DOHH2 (cell line): ENCODE data around the gene IFT81.

Experiments
- H3F3A ChIP-seq: fragments of 200-600 bp; sonication (generic), shearing (Covaris generic); 2 replicates; pipeline ENCODE4 v1.6.0; 2016; ENCODE audit warnings: antibody characterized with exemption, mild to moderate bottlenecking; ENCODE audit not compliant: control insufficient read depth, insufficient read depth
- H3K27ac ChIP-seq: fragments of 200-600 bp; sonication (generic); 2 replicates; pipeline ENCODE4 v1.5.1; 2014; ENCODE audit warnings: low read depth, mild to moderate bottlenecking, low read length, moderate library complexity
- H3K27me3 ChIP-seq: fragments of 200-600 bp; sonication (generic); 2 replicates; pipeline ENCODE4 v1.6.1; 2014; ENCODE audit warnings: mild to moderate bottlenecking, low read length, mixed read lengths; ENCODE audit not compliant: control insufficient read depth
- H3K36me3 ChIP-seq: fragments of 200-600 bp; sonication (generic); 2 replicates; pipeline ENCODE4 v1.6.1; 2014; ENCODE audit warnings: mild to moderate bottlenecking, low read length, moderate library complexity, mixed read lengths; ENCODE audit not compliant: control insufficient read depth
- H3K4me1 ChIP-seq: fragments of 200-600 bp; sonication (generic); 2 replicates; pipeline ENCODE4 v1.6.1; 2014; ENCODE audit warnings: mild to moderate bottlenecking, low read length, mixed read lengths; ENCODE audit not compliant: control insufficient read depth
- H3K4me2 ChIP-seq: fragments of 200-600 bp; sonication (generic); 2 replicates; pipeline ENCODE4 v1.6.0; 2014; ENCODE audit warnings: mild to moderate bottlenecking, low read length, moderate library complexity
- H3K4me3 ChIP-seq: fragments of 200-600 bp; sonication (generic); 2 replicates; pipeline ENCODE4 v1.5.1; 2014; ENCODE audit warnings: mild to moderate bottlenecking, low read length, mixed read lengths
- H3K79me2 ChIP-seq: fragments of 200-600 bp; sonication (generic); 2 replicates; pipeline ENCODE4 v1.6.1; 2014; ENCODE audit warnings: mild to moderate bottlenecking, low read length, mixed read lengths; ENCODE audit not compliant: control insufficient read depth
- H3K9me2 ChIP-seq: fragments of 200-600 bp; sonication (generic); replicated peaks from 2 replicates; pipeline ENCODE4 v1.6.1; 2014; ENCODE audit warnings: mild to moderate bottlenecking, low read length, mixed read lengths; ENCODE audit not compliant: control insufficient read depth
- H3K9me3 ChIP-seq: fragments of 200-600 bp; sonication (generic); 2 replicates; pipeline ENCODE4 v1.6.1; 2014; ENCODE audit warnings: antibody characterized with exemption, low read length, mixed read lengths; ENCODE audit not compliant: control insufficient read depth, insufficient read depth
- H4K20me1 ChIP-seq: fragments of 200-600 bp; sonication (generic); 2 replicates; pipeline ENCODE4 v1.6.0; 2014; ENCODE audit warnings: low read depth, mild to moderate bottlenecking, antibody characterized with exemption, low read length, moderate library complexity; ENCODE audit not compliant: control insufficient read depth, insufficient read depth
- CTCF ChIP-seq: fragments of 200-600 bp; sonication (generic); IDR thresholded peaks from one replicate; pipeline ENCODE4 v1.5.1; 2014; ENCODE audit warnings: antibody characterized with exemption, mild to moderate bottlenecking, low read depth, low read length; ENCODE audit not compliant: poor library complexity, severe bottlenecking
- EZH2phosphoT487 ChIP-seq: fragments of 200-600 bp; sonication (generic); IDR thresholded peaks from 2 replicates; pipeline ENCODE4 v1.6.1; 2017; ENCODE audit warnings: borderline replicate concordance, mild to moderate bottlenecking, antibody characterized with exemption, low read length, moderate library complexity, mixed read lengths

IFT81 gene

GRCh38 chr12:110199339-110200123 lies 75.4 kb downstream of the IFT81 start:
- Histone ChIP-seq H3K4me2 (no peak overlapping the region), H3K27ac (no peak overlapping the region), H3F3A (no peaks in the 10 kb centered on the region), H4K20me1 (no peaks in the 10 kb centered on the region), H3K36me3 (no peaks in the 10 kb centered on the region), H3K4me1 (no peaks in the 10 kb centered on the region), H3K9me3 (no peaks in the 10 kb centered on the region), H3K79me2 (no peaks in the 10 kb centered on the region), H3K27me3 (no peaks in the 10 kb centered on the region), H3K9me2 (no peaks in the 10 kb centered on the region), H3K4me3 (no peak overlapping the region)
- no peak for TF ChIP-seq CTCF
- TF ChIP-seq EZH2phosphoT487, result no peak

GRCh38 chr12:110200124-110200417 lies 75.9 kb downstream of the IFT81 start:
- Histone ChIP-seq H3F3A (no peaks in the 10 kb centered on the region), H3K36me3 (no peaks in the 10 kb centered on the region), H3K79me2 (no peaks in the 10 kb centered on the region), H3K9me3 (no peaks in the 10 kb centered on the region), H3K27ac (no peak overlapping the region), H3K4me2 (no peak overlapping the region), H3K4me1 (no peaks in the 10 kb centered on the region), H3K27me3 (no peaks in the 10 kb centered on the region), H3K4me3 (no peak overlapping the region), H3K9me2 (no peaks in the 10 kb centered on the region), H4K20me1 (no peaks in the 10 kb centered on the region)
- TF ChIP-seq CTCF (no peak), EZH2phosphoT487 (no peak)

GRCh38 chr12:110201995-110202394 lies 77.8 kb downstream of the IFT81 start:
- Histone ChIP-seq H3K4me1 (no peaks in the 10 kb centered on the region), H3K9me2 (no peaks in the 10 kb centered on the region), H3K4me3 (no peak overlapping the region), H3K79me2 (no peaks in the 10 kb centered on the region), H4K20me1 (no peaks in the 10 kb centered on the region), H3K36me3 (no peaks in the 10 kb centered on the region), H3K4me2 (no peak overlapping the region), H3F3A (no peaks in the 10 kb centered on the region), H3K27ac (no peak overlapping the region), H3K27me3 (no peaks in the 10 kb centered on the region), H3K9me3 (no peaks in the 10 kb centered on the region)
- TF ChIP-seq CTCF (no peak), EZH2phosphoT487 (no peak)
